GM12801 (cell line): Measurements from ENCODE around the gene EHBP1.

Experiments used
- CTCF ChIP-seq: IDR thresholded peaks from one replicate; pipeline ENCODE4 v1.5.1; 2011; ENCODE audit warnings: control low read depth; ENCODE audit not compliant: insufficient read length; ENCODE audit errors: extremely low read depth

EHBP1 gene

DNA sequence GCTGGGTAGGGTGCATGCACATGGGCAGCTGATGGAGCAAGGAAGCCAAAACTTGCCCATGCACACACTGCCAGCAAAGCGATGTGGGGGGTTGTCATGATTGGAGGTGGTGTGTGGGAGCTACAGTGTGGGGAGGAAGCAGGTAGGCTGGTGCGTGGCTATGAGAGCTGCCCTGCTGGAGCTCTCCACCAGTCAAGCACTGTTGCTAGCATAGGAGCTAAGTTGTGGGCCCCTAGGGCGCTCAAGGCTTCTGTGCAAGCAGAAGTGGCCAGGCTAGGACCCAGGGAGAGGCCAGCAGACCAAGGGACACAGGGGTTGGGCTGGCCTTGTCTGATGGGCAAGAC, 20.2 kb downstream of the EHBP1 start:
- TF ChIP-seq CTCF = no peak

DNA sequence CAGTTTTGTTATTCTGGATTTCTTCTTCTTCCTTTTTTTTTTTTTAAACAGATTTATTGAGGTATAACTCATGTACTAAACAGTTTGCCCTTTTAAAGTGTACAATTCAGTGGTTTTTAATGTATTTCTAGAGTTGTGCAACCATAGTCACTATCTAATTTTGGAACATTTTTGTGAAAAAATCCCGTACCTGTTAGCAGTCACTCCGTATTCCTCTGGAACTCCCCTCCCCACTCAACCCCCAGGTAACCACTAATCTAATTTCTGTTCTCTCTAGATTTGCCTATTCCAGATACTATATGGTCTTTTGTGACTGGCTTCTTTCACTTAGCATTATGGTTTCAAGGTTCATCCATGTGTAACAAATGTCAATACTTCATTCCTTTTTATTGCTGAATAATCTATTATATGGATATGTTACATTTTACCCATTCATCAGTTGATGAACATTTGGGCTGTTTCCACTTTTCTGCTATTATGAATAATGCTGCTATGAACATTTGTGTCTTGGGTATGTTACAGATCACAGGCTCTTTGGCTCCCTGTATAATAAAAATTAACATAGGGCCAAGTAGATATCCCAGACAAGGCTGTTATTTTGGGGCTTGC, 21.9 kb downstream of the EHBP1 start:
- TF ChIP-seq CTCF = no peak

DNA sequence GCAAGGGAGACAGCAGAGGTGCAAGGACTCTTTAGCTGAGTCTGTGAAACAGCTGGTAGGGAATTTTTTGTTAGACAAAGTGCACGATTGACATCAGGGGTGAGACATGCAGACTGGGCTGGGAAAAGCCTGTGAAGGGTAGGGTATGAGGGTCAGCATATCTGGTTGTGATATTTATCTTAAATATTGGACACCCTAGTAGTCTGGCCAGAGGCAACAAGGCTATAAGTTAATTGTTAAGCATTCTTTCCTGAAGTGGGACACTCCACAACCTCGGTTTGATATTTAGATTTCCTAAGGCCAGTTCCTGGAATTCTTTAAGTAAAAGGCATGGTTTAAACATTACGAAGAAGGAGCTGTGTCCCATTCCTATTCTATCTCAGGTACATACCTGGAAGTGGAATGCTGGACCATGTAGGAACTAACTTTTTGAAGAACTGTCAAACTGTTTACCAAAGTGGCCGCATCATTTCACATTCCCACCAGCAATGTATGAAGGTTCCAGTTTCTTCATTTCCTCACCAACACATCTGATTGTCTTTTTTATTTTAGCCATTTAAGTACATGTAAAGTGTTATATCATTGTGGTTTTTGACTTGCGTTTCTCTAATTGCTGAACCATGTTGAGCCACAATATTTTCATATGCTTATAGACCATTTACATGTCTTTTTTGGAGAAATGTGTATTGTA, 22.5 kb downstream of the EHBP1 start:
- TF ChIP-seq CTCF = no peak

GRCh38 chr2:62731275-62731674, 25.8 kb downstream of the EHBP1 start:
- TF ChIP-seq CTCF = no peak

DNA sequence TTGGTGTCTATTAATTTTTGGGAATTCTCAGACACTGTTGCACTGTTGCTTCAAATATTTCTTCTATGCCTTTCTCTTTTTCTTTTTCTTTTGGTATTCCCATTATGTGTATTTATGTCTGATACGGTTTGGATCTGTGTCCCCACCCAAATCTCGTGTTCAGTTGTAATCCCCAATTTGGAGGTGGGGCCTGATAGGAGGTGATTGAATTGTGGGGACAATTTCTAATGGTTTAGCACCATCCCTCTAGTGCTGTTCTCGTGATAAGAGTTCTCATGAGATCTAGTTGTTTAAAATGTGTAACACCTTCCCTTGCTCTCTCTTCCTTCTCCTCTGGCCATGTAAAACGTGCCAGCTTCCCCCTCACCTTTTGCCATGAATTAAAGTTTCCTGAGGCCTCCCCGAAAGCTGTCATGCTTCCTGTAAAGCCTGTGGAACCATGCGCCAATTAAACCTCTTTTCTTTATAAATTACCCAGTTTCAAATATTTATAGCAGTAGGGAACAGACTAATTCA, 26.8 kb downstream of the EHBP1 start:
- no peak for TF ChIP-seq CTCF

- no peak for TF ChIP-seq CTCF
These were observed 28.0 kb downstream of the EHBP1 start for GRCh38 chr2:62733546-62733945.

DNA sequence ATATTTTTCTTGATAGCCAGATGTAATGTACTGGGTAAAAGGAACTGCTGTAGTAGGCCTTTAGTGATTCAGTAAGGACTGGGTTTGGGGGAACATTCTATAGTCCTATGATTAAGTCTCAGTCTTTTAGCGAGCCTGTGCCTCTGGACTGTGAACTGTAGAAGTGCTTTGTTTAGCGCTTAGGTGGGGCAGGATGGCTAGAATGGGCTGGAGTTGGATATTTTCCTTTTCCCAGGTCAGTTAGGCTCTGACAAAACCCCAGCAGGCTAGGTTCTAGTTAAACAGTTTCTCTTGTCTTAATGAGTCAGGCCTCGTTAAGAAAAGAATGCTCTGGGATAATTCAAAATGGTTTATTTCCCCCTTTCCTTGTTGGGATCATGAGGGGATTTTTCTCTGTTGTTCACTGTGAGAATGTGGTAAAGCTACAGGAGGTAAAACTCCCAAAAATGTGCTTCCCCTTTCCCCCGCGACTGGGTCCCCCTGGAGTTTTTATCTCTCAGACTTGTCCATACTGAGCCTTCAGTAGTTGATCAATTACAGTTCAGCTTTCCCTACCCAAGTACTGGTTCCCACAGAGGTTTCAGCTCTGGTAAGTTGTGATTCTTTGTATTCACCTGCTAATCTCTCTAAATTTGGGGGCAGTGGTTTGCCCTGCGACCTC, 31.5 kb downstream of the EHBP1 start:
- no peak for TF ChIP-seq CTCF
